T1000 (cell line): ENCODE measurements around the gene GNE.
"Not testable (repeated sequence)": the region's sequence is repeated elsewhere in the genome, so short reads cannot be mapped to it uniquely, and the experiment has no call there.

ENCODE experiments used
- DNase-seq: peaks from one replicate; lab custom pipeline; 2025; ENCODE audit warnings: mixed read lengths; lab: John Stamatoyannopoulos, UW

Gene GNE

GRCh38 chr9:36268007-36268427 lies 9.8 kb upstream of the GNE start:
- DNase-seq: no peak

GRCh38 chr9:36264896-36265295 lies 6.6 kb upstream of the GNE start:
- DNase-seq: no peak

- no peak for DNase-seq
Measured at GRCh38 chr9:36263683-36264082, 5.4 kb upstream of the GNE start.

- DNase-seq: no peak
Measured at GRCh38 chr9:36258996-36259533, 817 bp upstream of the GNE start.

- DNase-seq: no peak
Measured at GRCh38 chr9:36251428-36251827, 6.8 kb downstream of the GNE start.

GRCh38 chr9:36250079-36250478 lies 8.2 kb downstream of the GNE start:
- DNase-seq: no peak

DNA sequence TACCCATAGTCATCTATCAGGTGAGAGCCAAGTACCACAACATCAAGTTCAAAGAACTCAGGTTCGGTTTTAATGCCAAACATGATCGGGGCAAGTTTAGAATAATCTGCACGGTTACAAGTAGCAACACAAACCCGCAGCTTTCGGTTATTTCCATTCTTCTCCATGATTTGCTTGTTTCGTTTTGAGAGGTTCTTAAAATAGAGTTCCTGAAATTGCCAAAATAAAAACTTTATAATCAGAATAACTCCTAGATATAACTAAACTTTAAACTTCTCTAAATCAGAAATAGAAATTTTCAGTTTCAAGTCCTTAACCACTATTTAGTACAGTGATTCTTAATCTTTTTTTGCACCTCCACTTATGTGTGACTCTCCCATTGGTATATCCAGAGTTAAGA lies 9.1 kb downstream of the GNE start:
- DNase-seq: no peak

DNA sequence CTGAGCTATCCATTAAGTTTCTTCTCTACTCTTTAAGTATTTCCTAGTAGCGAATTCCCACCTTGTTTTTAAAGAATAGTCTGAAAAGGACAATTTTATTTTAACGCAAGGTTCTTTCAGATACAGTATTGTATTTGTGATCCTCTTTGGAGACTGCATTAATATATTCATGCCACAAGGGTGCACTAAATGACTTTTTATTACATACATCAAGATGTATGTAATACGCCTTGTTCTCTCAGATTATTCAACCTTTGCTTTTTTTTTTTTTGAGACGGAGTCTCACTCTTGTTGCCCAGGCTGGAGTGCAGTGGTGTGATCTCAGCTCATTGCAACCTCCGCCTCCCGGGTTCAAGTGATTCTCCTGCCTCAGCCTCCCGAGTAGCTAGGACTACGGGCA lies 10.2 kb downstream of the GNE start:
- DNase-seq: not testable (repeated sequence)

GRCh38 chr9:36247356-36247755 lies 10.9 kb downstream of the GNE start:
- no peak for DNase-seq

DNA sequence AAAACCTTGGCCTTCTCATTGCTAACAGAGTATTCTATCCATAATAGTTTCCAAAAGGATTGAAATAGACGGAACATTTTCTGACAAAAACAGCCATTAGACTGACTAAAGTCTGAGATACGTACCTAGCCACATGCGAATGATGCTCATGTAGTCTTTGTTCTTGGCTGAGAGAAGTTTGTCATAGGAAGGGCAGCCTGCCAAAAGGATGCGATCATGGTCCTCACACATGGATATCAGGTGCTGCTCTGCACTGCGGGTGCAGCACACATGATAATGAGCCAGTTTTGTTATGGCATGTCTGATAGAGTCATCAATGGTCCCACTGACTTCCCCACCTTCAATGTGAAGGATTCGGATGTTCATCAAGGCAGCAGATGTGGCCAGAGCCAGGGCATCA lies 12.3 kb downstream of the GNE start:
- no peak for DNase-seq

DNA sequence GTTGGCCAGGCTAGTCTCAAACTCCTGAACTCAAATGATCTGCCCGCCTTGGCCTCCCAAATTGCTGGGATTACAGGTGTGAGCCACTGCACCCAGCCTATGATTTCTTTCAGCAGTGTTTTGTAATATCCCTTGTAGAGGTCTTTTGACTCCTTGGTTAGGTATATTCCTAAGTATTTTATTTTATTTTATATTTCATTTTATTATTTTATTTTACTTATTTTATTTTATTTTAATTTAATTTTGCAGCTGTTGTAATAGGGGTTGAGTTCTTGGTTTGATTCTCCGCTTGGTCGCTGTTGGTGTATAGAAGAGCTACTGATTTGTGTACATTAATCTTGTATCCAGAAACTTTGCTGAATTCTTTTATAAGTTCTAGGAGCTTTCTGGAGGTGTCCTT lies 18.6 kb downstream of the GNE start:
- not testable (repeated sequence) for DNase-seq

- not testable (repeated sequence) for DNase-seq
Measured at GRCh38 chr9:36239205-36239604, 19.0 kb downstream of the GNE start.

DNA sequence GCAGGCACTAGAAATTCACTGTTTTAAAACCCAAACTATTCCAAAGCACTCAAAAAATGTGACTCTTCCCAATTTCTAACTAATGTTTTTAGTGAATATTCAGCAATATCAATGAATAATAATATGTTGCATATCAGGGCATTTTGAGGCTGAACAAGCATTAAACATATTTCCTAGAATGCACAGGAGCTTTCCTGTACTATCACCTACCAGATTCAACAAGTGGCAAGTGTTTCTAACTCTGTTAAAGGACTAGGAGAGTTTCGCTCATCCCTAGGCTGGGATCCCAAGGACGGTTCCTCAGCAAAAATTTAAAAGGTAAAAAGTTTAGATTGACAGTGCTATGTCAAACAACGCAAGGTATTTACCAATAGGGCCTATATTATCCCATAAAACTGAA lies 21.0 kb downstream of the GNE start:
- DNase-seq: no peak

GRCh38 chr9:36222449-36222848 lies 35.8 kb downstream of the GNE start:
- DNase-seq: no peak

DNA sequence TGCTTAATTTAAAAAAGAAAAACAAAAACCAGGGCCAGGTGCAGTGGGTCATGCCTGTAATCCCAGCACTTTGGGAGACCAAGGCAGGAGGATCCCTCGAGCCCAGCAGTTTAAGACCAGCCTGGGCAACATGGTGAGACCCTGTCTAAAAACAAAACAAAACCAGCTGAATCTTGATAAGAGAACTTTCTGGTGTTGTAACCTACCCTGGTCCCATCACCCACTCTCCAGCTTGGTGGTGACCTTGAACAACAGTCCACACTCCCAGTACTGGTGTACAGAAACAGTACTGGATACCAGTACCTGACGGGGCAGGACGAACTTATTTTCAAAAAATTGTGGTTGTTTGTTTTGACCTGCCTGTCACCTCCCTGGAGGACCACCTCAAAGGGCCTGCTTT lies 36.6 kb downstream of the GNE start:
- DNase-seq: no peak

GRCh38 chr9:36218411-36218901 lies 39.8 kb downstream of the GNE start:
- DNase-seq: no peak

DNA sequence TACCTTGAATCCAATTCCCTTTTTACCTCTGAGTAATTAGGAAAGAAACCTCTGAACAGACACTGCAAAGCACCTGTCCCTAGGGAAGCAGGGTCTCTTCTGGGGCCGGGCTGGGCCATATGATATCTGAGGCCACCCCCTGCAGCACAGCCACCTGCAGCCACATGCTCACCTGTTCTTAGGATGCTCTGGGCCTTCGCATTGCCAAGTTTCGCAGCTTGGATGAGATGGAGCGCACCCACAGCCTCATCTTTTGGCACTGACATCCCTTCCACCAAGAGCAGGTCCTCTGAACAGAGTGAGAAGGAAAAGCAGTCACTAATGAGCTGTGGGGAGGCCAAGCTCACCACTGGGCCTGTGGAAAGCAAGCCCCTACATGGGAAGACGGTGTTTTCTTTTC lies 40.2 kb downstream of the GNE start:
- no peak for DNase-seq

DNA sequence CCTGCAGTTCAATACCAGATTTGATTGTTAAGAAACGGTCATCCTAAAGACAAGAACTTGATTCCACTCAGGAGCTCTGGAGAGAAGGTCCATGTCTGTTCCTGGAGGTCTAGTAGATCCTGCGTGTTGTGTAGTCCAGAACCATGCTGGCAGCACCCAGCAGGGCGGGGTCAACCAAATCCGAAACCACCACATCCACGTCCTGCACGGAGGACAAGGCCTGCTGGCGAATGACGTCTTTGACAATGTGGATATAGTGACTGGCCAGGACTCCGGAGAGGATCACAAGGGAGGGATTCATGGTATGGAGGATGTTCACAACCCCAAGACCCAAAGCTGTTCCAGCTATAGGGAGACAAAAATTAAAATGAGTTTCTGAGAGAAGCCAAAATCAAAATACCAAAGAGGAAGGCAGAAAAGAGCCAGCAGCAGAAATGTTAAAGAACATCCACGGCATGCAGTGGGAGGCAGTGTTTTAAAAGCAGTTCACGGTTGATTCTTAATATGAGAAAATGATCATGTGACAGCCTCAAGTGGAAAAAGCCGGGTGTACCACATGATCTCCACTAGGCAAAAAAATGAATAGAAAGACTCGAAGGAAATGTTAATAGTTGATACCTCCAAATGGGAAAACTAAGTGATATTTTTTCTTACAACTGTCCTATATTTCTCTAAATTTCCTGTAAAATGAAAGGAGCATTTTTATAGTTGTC lies 40.8 kb downstream of the GNE start:
- DNase-seq: no peak

GRCh38 chr9:36214571-36214970 lies 43.7 kb downstream of the GNE start:
- no peak for DNase-seq

DNA sequence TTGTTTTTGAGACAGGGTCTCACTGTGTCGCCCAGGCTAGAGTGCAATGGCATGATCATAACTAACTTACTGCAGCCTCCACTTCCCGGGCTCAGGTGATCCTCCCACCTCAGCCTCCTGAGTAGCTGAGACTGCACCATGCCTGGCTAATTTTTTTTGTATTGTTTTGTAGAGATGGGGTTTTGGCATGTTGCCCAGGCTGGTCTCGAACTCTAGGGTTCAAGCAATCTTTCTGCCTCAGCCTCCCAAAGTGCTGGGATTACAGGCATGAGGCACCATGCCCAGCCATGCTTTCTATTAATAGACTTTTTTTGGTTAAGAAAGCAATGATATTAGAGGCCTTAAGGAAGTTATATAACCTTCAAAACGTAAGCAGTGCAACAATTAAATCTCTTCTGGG lies 44.3 kb downstream of the GNE start:
- DNase-seq: no peak

DNA sequence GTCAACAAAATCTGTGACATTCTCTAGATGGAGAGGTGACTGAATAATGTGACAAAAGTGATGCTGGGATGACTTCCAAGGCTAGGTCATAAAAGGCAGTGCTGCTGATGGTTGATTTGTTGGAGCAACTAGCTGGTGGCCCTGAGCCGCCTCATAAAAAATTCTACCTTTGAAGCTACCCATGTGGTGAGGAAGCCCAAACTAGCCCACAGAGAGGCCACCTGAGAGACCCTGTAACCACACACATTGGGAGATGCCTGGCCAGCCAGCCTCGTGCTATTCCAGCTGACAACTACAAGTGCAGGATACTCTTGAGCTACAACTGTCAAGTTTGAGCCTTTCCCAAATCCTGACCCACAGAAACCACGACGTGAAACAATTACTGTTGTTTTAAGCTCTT lies 44.9 kb downstream of the GNE start:
- DNase-seq: no peak

DNA sequence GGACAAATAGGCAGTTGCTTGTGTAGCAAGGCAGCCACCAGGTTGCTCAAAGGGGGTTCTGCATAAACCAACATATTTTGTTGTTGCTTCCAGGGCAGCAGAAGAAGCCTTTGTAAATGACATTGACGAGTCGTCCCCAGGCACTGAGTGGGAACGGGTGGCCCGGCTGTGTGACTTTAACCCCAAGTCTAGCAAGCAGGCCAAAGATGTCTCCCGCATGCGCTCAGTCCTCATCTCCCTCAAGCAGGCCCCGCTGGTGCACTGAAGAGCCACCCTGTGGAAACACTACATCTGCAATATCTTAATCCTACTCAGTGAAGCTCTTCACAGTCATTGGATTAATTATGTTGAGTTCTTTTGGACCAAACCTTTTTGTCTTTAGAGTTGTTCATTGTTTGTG lies 46.7 kb downstream of the GNE start:
- DNase-seq: no peak

- DNase-seq: no peak
Measured at GRCh38 chr9:36210722-36211121, 47.5 kb downstream of the GNE start.
